GM23248 (cell line): ENCODE measurements around the gene SSR2. TPM values are rescaled to one million over a fixed set of nuclear protein-coding genes. Genes with fewer than 3 reads are reported as not detected.
"Not testable (repeated sequence)": the region's sequence is repeated elsewhere in the genome, so short reads cannot be mapped to it uniquely, and the experiment has no call there.

Source experiments
- DNase-seq: peaks from one replicate; pipeline ENCODE4 v3.0.0-alpha.2; 2015
- H2AFZ ChIP-seq: fragments of 200-600 bp; sonication (generic); 2 replicates; pipeline ENCODE4 v1.6.1; 2016; ENCODE audit warnings: antibody characterized with exemption
- H3F3A ChIP-seq: fragments of 200-600 bp; sonication (generic); 2 replicates; pipeline ENCODE4 v1.6.1; 2016; ENCODE audit warnings: mild to moderate bottlenecking, antibody characterized with exemption, mixed run types; ENCODE audit not compliant: insufficient read depth
- H3K27ac ChIP-seq: fragments of 200-600 bp; sonication (generic); 2 replicates; pipeline ENCODE4 v1.5.1; 2016; ENCODE audit warnings: mild to moderate bottlenecking
- H3K27me3 ChIP-seq: fragments of 200-600 bp; sonication (generic); replicated peaks from 2 replicates; pipeline ENCODE4 v1.6.1; 2016; ENCODE audit warnings: mild to moderate bottlenecking; ENCODE audit not compliant: insufficient read depth
- H3K36me3 ChIP-seq: fragments of 200-600 bp; sonication (generic); 2 replicates; pipeline ENCODE4 v1.6.1; 2016; ENCODE audit warnings: low read depth, mild to moderate bottlenecking
- H3K4me1 ChIP-seq: fragments of 200-600 bp; sonication (generic); 2 replicates; pipeline ENCODE4 v1.6.1; 2016; ENCODE audit warnings: mild to moderate bottlenecking; ENCODE audit not compliant: insufficient read depth
- H3K4me2 ChIP-seq: fragments of 200-600 bp; sonication (generic); one replicate; pipeline ENCODE4 v1.6.1; 2016; ENCODE audit warnings: mild to moderate bottlenecking; ENCODE audit not compliant: unreplicated experiment
- H3K4me3 ChIP-seq: fragments of 200-600 bp; sonication (generic); 2 replicates; pipeline ENCODE4 v1.5.1; 2016; ENCODE audit warnings: mild to moderate bottlenecking
- H3K79me2 ChIP-seq: fragments of 200-600 bp; sonication (generic); 2 replicates; pipeline ENCODE4 v1.6.1; 2016; ENCODE audit warnings: mild to moderate bottlenecking; ENCODE audit not compliant: insufficient read depth
- H3K9ac ChIP-seq: fragments of 200-600 bp; sonication (generic); 2 replicates; pipeline ENCODE4 v1.6.1; 2016; ENCODE audit warnings: mild to moderate bottlenecking
- H3K9me2 ChIP-seq: fragments of 200-600 bp; sonication (generic); 2 replicates; pipeline ENCODE4 v1.6.1; 2016; ENCODE audit warnings: mixed run types, mild to moderate bottlenecking, moderate library complexity; ENCODE audit not compliant: insufficient read depth
- H3K9me3 ChIP-seq: fragments of 200-600 bp; sonication (generic); one replicate; pipeline ENCODE4 v1.6.1; 2017; ENCODE audit warnings: low read depth
- H4K20me1 ChIP-seq: fragments of 200-600 bp; sonication (generic); 2 replicates; pipeline ENCODE4 v1.6.0; 2016; ENCODE audit not compliant: insufficient read depth
- EZH2 ChIP-seq: fragments of 200-600 bp; sonication (generic); IDR thresholded peaks from 2 replicates; pipeline ENCODE4 v1.6.1; 2018; ENCODE audit warnings: antibody characterized with exemption, mild to moderate bottlenecking; ENCODE audit not compliant: insufficient read depth, poor library complexity, severe bottlenecking
- EZH2phosphoT487 ChIP-seq: fragments of 200-600 bp; sonication (generic); IDR thresholded peaks from 2 replicates; pipeline ENCODE4 v1.6.1; 2018; ENCODE audit warnings: antibody characterized with exemption, moderate library complexity, mild to moderate bottlenecking, low read depth; ENCODE audit not compliant: insufficient read depth
- WGBS, 2 experiments: methylation state at CpG; one replicate each; pipeline ENCODE4 v1.1.6; 2015 to 2017; ENCODE audit warnings: low lambda C conversion rate in 2 of 2, low coverage in 1 of 2; ENCODE audit errors: missing lambda C conversion rate in 2 of 2; 5-methylcytosine and 5-hydroxymethylcytosine counted together
- in situ Hi-C: fragments of 300-500 bp; cut with MboI; formaldehyde crosslinking; loops from 2 replicates; pipeline ENCODE4 v1.15.0; 2020
- polyA plus RNA-seq: library from polyadenylated mRNA; unstranded; fragments of >200 nt; fragmentation: Nextera tagmentation; extraction: Ambion mirVana; gene quantifications from 2 replicates; pipeline ENCODE4 v1.2.1, GENCODE V29; 2016
- total RNA-seq: library from RNA; depleted of rRNA; stranded (reverse); fragments of >200 nt; shearing (Covaris generic); gene quantifications from 2 replicates; pipeline ENCODE4 v1.2.3, GENCODE V29; 2014

SSR2 gene
- total and polyA plus RNA-seq, 2 experiments from 2014 or later = 318 to 695 TPM

DNA sequence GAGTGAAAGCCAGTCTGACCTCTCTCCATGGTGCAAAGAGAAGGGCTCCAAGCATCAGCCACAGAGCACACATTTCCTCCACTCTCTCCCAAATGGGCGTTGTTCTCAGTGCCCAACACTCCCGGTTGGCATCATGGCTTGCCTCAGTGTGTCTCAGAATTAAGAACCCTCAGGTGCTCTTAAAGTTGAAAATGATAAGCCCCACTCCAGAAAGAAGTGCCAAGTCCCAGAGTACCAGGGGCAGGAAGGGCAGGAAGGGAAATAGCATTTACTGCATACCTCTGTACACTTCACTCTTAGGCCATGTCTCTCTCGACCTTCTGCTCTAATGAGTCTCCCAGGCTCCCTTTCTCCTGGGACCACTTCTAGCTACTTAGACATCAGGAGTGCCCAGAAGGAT, 27.2 kb downstream of the SSR2 start:
- no peak overlapping the region for H3K9ac ChIP-seq
- no peaks in the 10 kb centered on the region for H4K20me1 ChIP-seq
- no peak for DNase-seq
- no peaks in the 10 kb centered on the region for H3K9me2 ChIP-seq
- H3K4me2 ChIP-seq = no peak overlapping the region
- no peak overlapping the region for H3K27ac ChIP-seq
- no peak overlapping the region for H2AFZ ChIP-seq
- H3K36me3 ChIP-seq = no peaks in the 10 kb centered on the region
- no peaks in the 10 kb centered on the region for H3K9me3 ChIP-seq
- no peaks in the 10 kb centered on the region for H3F3A ChIP-seq
- peaks cover 12% of the 10 kb centered on the region for H3K4me1 ChIP-seq
- in situ Hi-C loops = no loop called here
- TF ChIP-seq EZH2 (no peak), EZH2phosphoT487 (no peak)
- 86 to 89% methylated on average over 3 of the region's 3 CpGs for WGBS, 2 experiments
- no peaks in the 10 kb centered on the region for H3K27me3 ChIP-seq
- no peak overlapping the region for H3K4me3 ChIP-seq
- H3K79me2 ChIP-seq = no peaks in the 10 kb centered on the region

DNA sequence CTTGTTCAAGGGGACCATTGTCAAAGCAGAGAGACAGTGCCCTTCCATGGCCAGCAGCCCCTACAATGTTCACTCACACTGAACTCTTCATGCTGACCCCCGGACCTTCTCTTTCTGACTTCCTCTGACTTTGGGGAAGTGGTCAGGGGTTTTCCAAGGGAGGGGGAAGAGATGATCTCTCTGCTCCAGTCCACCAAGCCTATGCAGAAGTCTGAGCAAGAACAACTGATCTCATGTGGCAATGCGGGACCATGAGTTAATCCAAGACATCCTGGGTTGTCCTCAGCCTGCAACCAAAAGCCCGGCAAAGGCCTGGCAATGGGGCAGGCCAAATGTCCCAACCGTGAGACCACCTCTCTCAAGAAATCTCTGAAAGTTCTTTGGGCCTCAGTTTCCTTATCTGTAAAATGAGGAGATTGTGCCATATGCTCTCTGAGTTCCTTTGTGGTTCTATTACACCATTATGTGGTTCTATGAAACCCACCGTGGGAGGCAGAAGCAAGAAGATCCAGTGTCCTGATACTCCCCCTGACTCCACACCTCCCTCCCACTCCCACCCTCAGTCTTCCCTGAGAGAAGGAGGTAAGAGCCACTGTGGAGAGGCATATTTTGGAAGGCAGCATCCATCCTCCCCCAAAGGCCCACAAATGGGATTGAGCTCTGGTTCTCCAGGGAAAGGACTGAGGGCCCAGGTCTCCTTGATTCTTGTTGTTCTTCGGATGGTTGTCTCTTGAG, 30.6 kb downstream of the SSR2 start:
- H3K27me3 ChIP-seq = no peaks in the 10 kb centered on the region
- peaks cover 13% of the 10 kb centered on the region for H3K4me1 ChIP-seq
- no peak overlapping the region for H3K4me2 ChIP-seq
- TF ChIP-seq EZH2 (no peak), EZH2phosphoT487 (no peak)
- H3K9me3 ChIP-seq = no peaks in the 10 kb centered on the region
- H3K9ac ChIP-seq = no peak overlapping the region
- in situ Hi-C loops = no loop called here
- H3K36me3 ChIP-seq = no peaks in the 10 kb centered on the region
- no peak overlapping the region for H3K4me3 ChIP-seq
- no peaks in the 10 kb centered on the region for H4K20me1 ChIP-seq
- DNase-seq = no peak
- H3K79me2 ChIP-seq = no peaks in the 10 kb centered on the region
- no peak overlapping the region for H2AFZ ChIP-seq
- WGBS, 2 experiments = 90 to 91% methylated on average over 6 of the region's 6 CpGs
- no peak overlapping the region for H3K27ac ChIP-seq
- no peaks in the 10 kb centered on the region for H3K9me2 ChIP-seq
- no peaks in the 10 kb centered on the region for H3F3A ChIP-seq

DNA sequence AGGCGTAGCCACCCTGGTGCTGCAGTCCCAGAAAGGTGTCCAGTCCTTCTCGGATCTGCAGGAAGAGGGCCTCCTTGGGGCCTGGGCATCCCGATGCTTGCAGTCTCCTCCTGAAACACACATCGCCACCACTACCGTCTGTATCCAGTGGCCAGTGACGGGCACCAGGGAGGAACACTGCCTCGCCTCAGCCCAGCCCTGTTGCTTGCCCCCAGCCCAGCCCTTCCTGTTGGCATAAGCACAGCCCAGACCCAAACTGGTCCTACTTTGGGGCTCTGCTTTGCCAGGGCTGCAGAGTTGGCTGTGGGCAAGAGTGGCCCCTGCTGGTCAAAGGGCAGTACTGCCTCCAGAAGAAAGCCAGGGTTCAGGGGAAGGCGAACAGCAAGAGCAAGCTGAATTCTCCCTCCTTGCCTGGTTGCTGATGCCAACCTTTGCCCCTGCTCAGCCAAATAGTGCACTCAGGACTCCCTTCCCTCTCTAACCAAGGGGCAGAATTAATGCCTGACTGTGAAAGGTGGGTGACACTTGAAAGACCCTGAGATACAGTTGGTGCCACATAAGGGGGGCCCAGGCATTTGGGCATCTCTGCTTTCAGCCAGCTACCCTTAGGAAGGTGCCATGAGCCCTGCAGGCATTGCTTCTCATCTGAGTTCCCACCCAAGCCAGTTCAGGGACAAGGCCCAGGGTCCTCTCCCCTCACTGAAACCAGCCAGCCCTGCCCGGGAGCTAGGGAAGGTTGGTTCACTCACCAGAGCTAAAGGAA, 31.3 kb downstream of the SSR2 start:
- H3K9me3 ChIP-seq = no peaks in the 10 kb centered on the region
- H3K9me2 ChIP-seq = no peaks in the 10 kb centered on the region
- no peaks in the 10 kb centered on the region for H3K27me3 ChIP-seq
- peaks cover 13% of the 10 kb centered on the region for H3K4me1 ChIP-seq
- H3F3A ChIP-seq = no peaks in the 10 kb centered on the region
- 14 to 16% methylated on average over 9 of the region's 9 CpGs for WGBS, 2 experiments
- peak overlapping the region; percentile 21; the same call in 1 of the 2 replicates for H3K27ac ChIP-seq
- H2AFZ ChIP-seq = peak overlapping the region; percentile 92
- no peaks in the 10 kb centered on the region for H3K79me2 ChIP-seq
- peak overlapping the region; percentile 73 for H3K4me3 ChIP-seq
- TF ChIP-seq EZH2 = no peak
- TF ChIP-seq EZH2phosphoT487 = no peak
- peak; percentile 81 for DNase-seq
- no peaks in the 10 kb centered on the region for H4K20me1 ChIP-seq
- H3K9ac ChIP-seq = peak overlapping the region; percentile 71
- H3K4me2 ChIP-seq = peak overlapping the region; percentile 87
- in situ Hi-C loops = no loop called here
- H3K36me3 ChIP-seq = no peaks in the 10 kb centered on the region

DNA sequence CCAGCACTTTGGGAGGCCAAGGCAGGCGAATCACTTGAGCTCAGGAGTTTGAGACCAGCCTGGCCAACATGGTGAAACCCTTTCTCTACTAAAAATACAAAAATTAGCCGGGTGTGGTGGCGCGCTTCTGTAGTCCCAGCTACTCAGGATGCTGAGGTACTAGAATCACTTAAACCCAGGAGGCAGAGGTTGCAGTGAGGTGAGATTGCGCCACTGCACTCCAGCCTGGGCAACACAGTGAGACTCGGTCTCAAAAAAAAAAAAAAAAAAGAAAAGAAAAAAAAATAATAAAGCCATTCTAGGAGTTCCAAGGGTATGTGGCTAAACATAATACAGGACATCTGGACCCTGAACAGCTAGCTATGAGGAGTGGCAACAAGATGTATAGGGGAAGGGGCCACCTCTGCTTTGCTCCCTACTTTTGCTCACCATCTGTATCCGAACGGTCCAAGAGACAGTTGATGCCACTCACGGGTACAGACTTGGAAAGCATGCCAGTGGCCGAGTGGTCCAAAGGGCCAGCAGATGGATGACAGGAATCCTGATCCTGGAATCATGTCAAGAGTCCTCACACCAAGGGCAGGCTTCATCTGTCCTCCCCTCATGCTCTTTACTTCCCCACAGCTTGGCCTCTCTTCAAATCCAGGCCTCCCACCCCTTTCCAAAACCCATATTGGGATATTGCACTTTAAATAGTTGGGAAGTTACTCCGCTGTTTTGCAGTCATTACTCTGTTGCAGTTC, 35.7 kb downstream of the SSR2 start:
- H3K4me2 ChIP-seq, H3K9ac ChIP-seq, in situ Hi-C loops, H3K4me3 ChIP-seq, H2AFZ ChIP-seq, DNase-seq, H3K27me3 ChIP-seq, H3K9me2 ChIP-seq, H4K20me1 ChIP-seq, H3K9me3 ChIP-seq, H3K36me3 ChIP-seq: not testable (repeated sequence)
- H3K79me2 ChIP-seq = peaks cover 32% of the 10 kb centered on the region
- 0 out of 2 replicates have a peak overlapping the region, but pooled peaks have one; percentile 96 for H3K27ac ChIP-seq
- H3F3A ChIP-seq = peaks cover 35% of the 10 kb centered on the region
- peaks cover 37% of the 10 kb centered on the region for H3K4me1 ChIP-seq
- 86 to 91% methylated on average over 10 to 11 of the region's 11 CpGs for WGBS, 2 experiments
